Stomach (tissue), 9 donors: Measurements from ENCODE around the gene TPCN2. TPM values are rescaled to one million over a fixed set of nuclear protein-coding genes. Genes with fewer than 3 reads are reported as not detected.
A peak's percentile ranks its signal among the peaks of the same experiment; 100 is the strongest.

Experiments
- DNase-seq, 2 donors: peaks; one replicate each; pipeline versions ENCODE4 v3.0.0 to v3.0.0-alpha.2; 2013 to 2019
- H3K27ac ChIP-seq, 5 donors: fragments of 200-600 bp in 4 of 5; sonication (generic) in 4 of 5; one replicate each; pipeline ENCODE4 v1.5.1; 2013 to 2019; ENCODE audit warnings: mild to moderate bottlenecking in 1 of 5, moderate library complexity in 1 of 5
- H3K27me3 ChIP-seq, 3 donors: fragments of 200-600 bp; sonication (generic); one replicate each; pipeline ENCODE4 v1.5.1; 2017 to 2019; ENCODE audit warnings: mixed run types in 1 of 3
- H3K36me3 ChIP-seq, 4 donors: fragments of 200-600 bp; sonication (generic); 1 replicate in 3 of 4; 2 replicates in 1 of 4; pipeline ENCODE4 v1.5.1; 2016 to 2019
- H3K4me1 ChIP-seq, 4 donors: fragments of 200-600 bp; sonication (generic); one replicate each; pipeline ENCODE4 v1.5.1; 2016 to 2019
- H3K4me3 ChIP-seq, 4 donors: fragments of 200-600 bp; sonication (generic) in 3 of 4; one replicate each; pipeline ENCODE4 v1.5.1; 2016 to 2019; ENCODE audit warnings: mild to moderate bottlenecking in 1 of 4
- H3K9me3 ChIP-seq, 4 donors: fragments of 200-600 bp; sonication (generic); one replicate each; pipeline ENCODE4 v1.5.1; 2016 to 2019
- EP300 ChIP-seq: sonication (generic); formaldehyde crosslinking; IDR thresholded peaks from one replicate; pipeline ENCODE4 v1.6.1; 2017; ENCODE audit warnings: antibody characterized with exemption
- POLR2A ChIP-seq, 4 donors: fragments of 450-650 bp; IDR thresholded peaks; one replicate each; pipeline ENCODE4 v1.6.1; 2016; ENCODE audit warnings: antibody characterized with exemption in 4 of 4, control low read depth in 2 of 4, mild to moderate bottlenecking in 1 of 4, moderate library complexity in 1 of 4
- POLR2AphosphoS5 ChIP-seq, 3 donors: sonication (generic); formaldehyde crosslinking; IDR thresholded peaks; one replicate each; pipeline ENCODE4 v1.6.1; 2016; ENCODE audit warnings: antibody characterized with exemption in 3 of 3
- WGBS, 5 donors: extraction: QIAGEN DNeasy Blood & Tissue Kit in 3 of 5; methylation state at CpG; one replicate each; pipeline versions ENCODE4 v1.1.5 to v1.1.7; 2013 to 2018; 5-methylcytosine and 5-hydroxymethylcytosine counted together
- intact Hi-C: fragments of 100-400 bp; cut with DNase I; formaldehyde crosslinking; loops from one replicate; pipeline ENCODE4 v1.15.1; 2023; ENCODE audit warnings: low total_unique reads
- polyA plus RNA-seq, 3 donors: library from polyadenylated mRNA; stranded (reverse); fragments of 200-250 nt; gene quantifications; one replicate each; pipeline ENCODE4 v1.2.3, GENCODE V29; 2013
- total RNA-seq, 5 donors: library from RNA; depleted of rRNA; stranded (reverse); fragments of >200 nt; gene quantifications; one replicate each; pipeline versions ENCODE4 v1.1.0 to v1.2.3, GENCODE V29; 2014 to 2016
- TF ChIP-seq, protein P1 (sequence below), 7 experiments: fragments of 450-650 bp in 4 of 7; fragments of 200-600 bp in 3 of 7; sonication (generic) in 3 of 7; IDR thresholded peaks; one replicate each; pipeline ENCODE4 v1.5.1; 2016 to 2019; ENCODE audit warnings: antibody characterized with exemption in 7 of 7, control low read depth in 2 of 7, mild to moderate bottlenecking in 1 of 7
- donor health status: healthy with polysubstance abuse.
- donor health status: Bipolar disorder and iron deficiency.
- donor health status: healthy.

Gene TPCN2
- total and polyA plus RNA-seq, 8 donors, result 6.4 to 66.1 (median 27.2) TPM

- Histone ChIP-seq H3K27me3 (no peaks in the 10 kb centered on the region), H3K27ac (peak overlapping the region in 2 of 5 donors; percentile 7 to 35), H3K4me1 (peaks cover 0 to 22% (median 4%) of the 10 kb centered on the region in 4 donors), H3K9me3 (no peaks in the 10 kb centered on the region), H3K4me3 (no peak overlapping the region), H3K36me3 (peaks cover 37 to 89% (median 88%) of the 10 kb centered on the region in 4 donors)
- no peak for TF ChIP-seq POLR2AphosphoS5 (IDR thresholded peaks at IDR 0.05)
- no peak for DNase-seq
- intact Hi-C loops, result loop anchor here (10.0 kb wide), 1 partner anchor 176 kb away; the partner anchor contains the start of genes IGHMBP2 and MRPL21
- 66 to 83% (median 77%) methylated on average over 12 to 17 of the region's 17 CpGs for WGBS, 5 donors
These were observed 31.7 kb downstream of the TPCN2 start for GRCh38 chr11:69080257-69080995.

DNA sequence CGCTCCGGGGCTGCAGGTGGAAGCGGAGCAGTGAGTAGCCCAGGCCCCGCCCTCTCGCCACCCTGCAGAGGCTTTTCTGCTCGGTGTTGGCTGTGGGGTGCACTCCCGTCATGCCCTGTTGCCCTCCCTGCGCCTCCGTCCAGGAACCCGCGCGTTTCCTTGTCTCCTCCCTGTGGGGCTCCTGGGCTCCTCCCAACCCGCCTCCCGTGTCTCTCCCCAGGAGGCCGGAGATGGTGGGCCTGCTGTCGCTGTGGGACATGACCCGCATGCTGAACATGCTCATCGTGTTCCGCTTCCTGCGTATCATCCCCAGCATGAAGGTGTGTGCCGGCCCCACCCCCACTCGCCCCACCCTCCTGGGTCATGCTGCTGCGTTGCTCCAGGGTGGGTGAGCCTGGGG is 32.4 kb downstream of the TPCN2 start:
- no peak overlapping the region for H3K4me3 ChIP-seq
- H3K36me3 ChIP-seq, result peaks cover 44 to 93% (median 88%) of the 10 kb centered on the region in 4 donors
- no peak overlapping the region for H3K27ac ChIP-seq
- TF ChIP-seq POLR2AphosphoS5 (IDR thresholded peaks at IDR 0.05) (no peak), POLR2A (IDR thresholded peaks at IDR 0.05) (no peak), EP300 (no peak)
- TF ChIP-seq, protein P1, sequence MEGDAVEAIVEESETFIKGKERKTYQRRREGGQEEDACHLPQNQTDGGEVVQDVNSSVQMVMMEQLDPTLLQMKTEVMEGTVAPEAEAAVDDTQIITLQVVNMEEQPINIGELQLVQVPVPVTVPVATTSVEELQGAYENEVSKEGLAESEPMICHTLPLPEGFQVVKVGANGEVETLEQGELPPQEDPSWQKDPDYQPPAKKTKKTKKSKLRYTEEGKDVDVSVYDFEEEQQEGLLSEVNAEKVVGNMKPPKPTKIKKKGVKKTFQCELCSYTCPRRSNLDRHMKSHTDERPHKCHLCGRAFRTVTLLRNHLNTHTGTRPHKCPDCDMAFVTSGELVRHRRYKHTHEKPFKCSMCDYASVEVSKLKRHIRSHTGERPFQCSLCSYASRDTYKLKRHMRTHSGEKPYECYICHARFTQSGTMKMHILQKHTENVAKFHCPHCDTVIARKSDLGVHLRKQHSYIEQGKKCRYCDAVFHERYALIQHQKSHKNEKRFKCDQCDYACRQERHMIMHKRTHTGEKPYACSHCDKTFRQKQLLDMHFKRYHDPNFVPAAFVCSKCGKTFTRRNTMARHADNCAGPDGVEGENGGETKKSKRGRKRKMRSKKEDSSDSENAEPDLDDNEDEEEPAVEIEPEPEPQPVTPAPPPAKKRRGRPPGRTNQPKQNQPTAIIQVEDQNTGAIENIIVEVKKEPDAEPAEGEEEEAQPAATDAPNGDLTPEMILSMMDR (IDR thresholded peaks at IDR 0.05), result no peak
- peaks cover 0 to 21% (median 3%) of the 10 kb centered on the region in 4 donors for H3K4me1 ChIP-seq
- intact Hi-C loops, result loop anchor here (10.0 kb wide), 1 partner anchor 176 kb away; the partner anchor contains the start of genes IGHMBP2 and MRPL21
- no peaks in the 10 kb centered on the region for H3K27me3 ChIP-seq
- no peaks in the 10 kb centered on the region for H3K9me3 ChIP-seq
- WGBS, 5 donors, result 92 to 95% (median 92%) methylated on average over 18 to 23 of the region's 23 CpGs
- DNase-seq, result no peak

- intact Hi-C loops, result loop anchor here (10.0 kb wide), 1 partner anchor 179 kb away; the partner anchor contains the start of genes IGHMBP2 and MRPL21
These were observed 35.0 kb downstream of the TPCN2 start for GRCh38 chr11:69083531-69084247.

DNA sequence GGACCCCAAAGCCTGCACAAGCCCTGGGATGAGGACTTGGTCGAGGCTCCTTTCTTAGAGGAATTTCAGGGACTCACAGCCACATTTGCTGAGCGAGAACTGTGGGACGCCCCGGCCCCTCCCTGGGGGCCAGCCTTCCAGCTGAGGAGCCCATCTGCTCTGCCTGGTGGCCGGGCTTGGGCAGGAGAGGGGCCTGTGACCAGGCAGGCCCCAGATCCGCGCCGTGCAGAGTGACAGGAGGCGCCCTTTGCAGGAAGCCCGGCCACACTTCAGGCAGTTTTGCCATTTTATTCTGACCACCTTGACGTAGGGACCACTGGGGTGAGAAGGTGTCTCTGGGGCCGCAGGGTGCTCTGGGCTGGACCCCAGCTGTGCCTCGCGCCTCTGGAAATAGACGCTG is 35.6 kb downstream of the TPCN2 start:
- WGBS, 5 donors, result 86 to 90% (median 88%) methylated on average over 6 to 15 of the region's 15 CpGs
- intact Hi-C loops, result loop anchor here (10.0 kb wide), 1 partner anchor 180 kb away; the partner anchor contains the start of genes IGHMBP2 and MRPL21
- H3K4me3 ChIP-seq, result no peak overlapping the region
- H3K27ac ChIP-seq, result peak overlapping the region in 2 of 5 donors; percentile 67 to 83
- H3K9me3 ChIP-seq, result no peaks in the 10 kb centered on the region
- H3K4me1 ChIP-seq, result peaks cover 6 to 34% (median 19%) of the 10 kb centered on the region in 4 donors
- H3K36me3 ChIP-seq, result peaks cover 33 to 91% (median 89%) of the 10 kb centered on the region in 4 donors
- no peaks in the 10 kb centered on the region for H3K27me3 ChIP-seq
- no peak for DNase-seq
- TF ChIP-seq, protein P1 (IDR thresholded peaks at IDR 0.05), result no peak
- no peak for TF ChIP-seq EP300
- no peak for TF ChIP-seq POLR2AphosphoS5 (IDR thresholded peaks at IDR 0.05)
- TF ChIP-seq POLR2A (IDR thresholded peaks at IDR 0.05), result no peak

More at GRCh38 chr11:69083531-69084247, 35.0 kb downstream of the TPCN2 start:
- Histone ChIP-seq H3K4me1 (peaks cover 3 to 27% (median 14%) of the 10 kb centered on the region in 4 donors), H3K4me3 (no peak overlapping the region), H3K27ac (no peak overlapping the region), H3K9me3 (no peaks in the 10 kb centered on the region), H3K27me3 (no peaks in the 10 kb centered on the region), H3K36me3 (peaks cover 40 to 97% (median 93%) of the 10 kb centered on the region in 4 donors)
- no peak for DNase-seq
- TF ChIP-seq, protein P1 (IDR thresholded peaks at IDR 0.05), result no peak
- TF ChIP-seq POLR2A (IDR thresholded peaks at IDR 0.05), result no peak
- no peak for TF ChIP-seq EP300
- TF ChIP-seq POLR2AphosphoS5 (IDR thresholded peaks at IDR 0.05), result no peak
- WGBS, 5 donors, result 87 to 94% (median 92%) methylated on average over 27 to 28 of the region's 28 CpGs
